ENCODE results near the gene ELAVL1. TPM values are rescaled to one million over a fixed set of nuclear protein-coding genes. Genes with fewer than 3 reads are reported as not detected.

The ELAVL1 gene
- total RNA-seq, 1 experiment from 2014 or later, result 87.2 TPM

DNA sequence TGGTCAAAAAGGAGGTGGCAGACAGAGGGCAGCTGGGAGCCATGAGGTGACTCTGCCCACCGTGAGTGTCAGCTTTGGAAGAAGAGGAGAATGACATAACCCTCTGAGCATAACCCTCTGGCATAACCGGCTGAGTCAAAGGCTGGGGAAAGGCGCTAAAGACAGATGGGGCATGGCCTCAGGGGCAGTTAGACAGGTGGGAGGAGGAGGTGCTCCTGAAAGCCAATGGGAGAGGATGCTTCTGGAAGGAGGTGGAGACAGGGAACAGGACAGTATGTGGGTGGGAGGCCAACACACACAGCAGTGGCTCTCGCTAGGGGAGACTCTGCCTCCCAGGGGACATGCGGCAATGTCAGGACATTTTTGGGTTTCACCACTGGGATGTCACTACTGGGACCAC, 17.1 kb downstream of the ELAVL1 start:
- ATAC-seq (no peak), DNase-seq (peak; percentile 80)
- Histone ChIP-seq H3K27me3 (ENCODE audit: low read length) (no peaks in the 10 kb centered on the region), H3K9ac (ENCODE audit: low read length) (peak overlapping the region; percentile 96), H3K36me3 (ENCODE audit: low read depth, low read length) (peaks cover 56% of the 10 kb centered on the region), H3F3A (ENCODE audit: low read length, unreplicated experiment) (peaks cover 12% of the 10 kb centered on the region), H3K27ac (ENCODE audit: low read length) (peak overlapping the region; percentile 100), H2AFZ (ENCODE audit: low read length) (no peak overlapping the region), H3K4me2 (ENCODE audit: low read length) (peak overlapping the region; percentile 80), H3K4me1 (ENCODE audit: insufficient read depth, low read length) (peaks cover 76% of the 10 kb centered on the region), H3K9me3 (ENCODE audit: low read length) (no peaks in the 10 kb centered on the region), H3K9me2 (replicated peaks; ENCODE audit: low read length) (no peaks in the 10 kb centered on the region), H4K20me1 (ENCODE audit: low read length) (peaks cover 13% of the 10 kb centered on the region; the same call in 1 of the 2 replicates), H3K4me3 (ENCODE audit: low read length) (no peak overlapping the region), H3K79me2 (ENCODE audit: low read length) (peaks cover 85% of the 10 kb centered on the region)
- ChIA-PET POLR2A (ENCODE audit: unreplicated experiment) (interaction anchor here (1.1 kb wide), 1 partner anchor 16 kb away, joined by 7 read pairs; no protein-coding TSS in a partner anchor), CTCF (interaction anchor here (1.9 kb wide), 1 partner anchor 14 kb away, joined by 10 read pairs; no protein-coding TSS in a partner anchor)
- TF ChIP-seq EZH2 (IDR thresholded peaks at IDR 0.05; ENCODE audit: low read length, unreplicated experiment), result no peak
- no peak for TF ChIP-seq EZH2phosphoT487 (IDR thresholded peaks at IDR 0.05; ENCODE audit: borderline replicate concordance, low read length)
- TF ChIP-seq, protein P1, sequence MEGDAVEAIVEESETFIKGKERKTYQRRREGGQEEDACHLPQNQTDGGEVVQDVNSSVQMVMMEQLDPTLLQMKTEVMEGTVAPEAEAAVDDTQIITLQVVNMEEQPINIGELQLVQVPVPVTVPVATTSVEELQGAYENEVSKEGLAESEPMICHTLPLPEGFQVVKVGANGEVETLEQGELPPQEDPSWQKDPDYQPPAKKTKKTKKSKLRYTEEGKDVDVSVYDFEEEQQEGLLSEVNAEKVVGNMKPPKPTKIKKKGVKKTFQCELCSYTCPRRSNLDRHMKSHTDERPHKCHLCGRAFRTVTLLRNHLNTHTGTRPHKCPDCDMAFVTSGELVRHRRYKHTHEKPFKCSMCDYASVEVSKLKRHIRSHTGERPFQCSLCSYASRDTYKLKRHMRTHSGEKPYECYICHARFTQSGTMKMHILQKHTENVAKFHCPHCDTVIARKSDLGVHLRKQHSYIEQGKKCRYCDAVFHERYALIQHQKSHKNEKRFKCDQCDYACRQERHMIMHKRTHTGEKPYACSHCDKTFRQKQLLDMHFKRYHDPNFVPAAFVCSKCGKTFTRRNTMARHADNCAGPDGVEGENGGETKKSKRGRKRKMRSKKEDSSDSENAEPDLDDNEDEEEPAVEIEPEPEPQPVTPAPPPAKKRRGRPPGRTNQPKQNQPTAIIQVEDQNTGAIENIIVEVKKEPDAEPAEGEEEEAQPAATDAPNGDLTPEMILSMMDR (conservative IDR thresholded peaks at IDR 0.05; ENCODE audit: low read depth, low read length), result no peak
- intact Hi-C loops (cut with micrococcal nuclease), result loop anchor here (5.0 kb wide), 1 partner anchor 46 kb away; the partner anchor contains the start of gene TIMM44
- BruUV-seq (replicated peaks), result no TSS peak

DNA sequence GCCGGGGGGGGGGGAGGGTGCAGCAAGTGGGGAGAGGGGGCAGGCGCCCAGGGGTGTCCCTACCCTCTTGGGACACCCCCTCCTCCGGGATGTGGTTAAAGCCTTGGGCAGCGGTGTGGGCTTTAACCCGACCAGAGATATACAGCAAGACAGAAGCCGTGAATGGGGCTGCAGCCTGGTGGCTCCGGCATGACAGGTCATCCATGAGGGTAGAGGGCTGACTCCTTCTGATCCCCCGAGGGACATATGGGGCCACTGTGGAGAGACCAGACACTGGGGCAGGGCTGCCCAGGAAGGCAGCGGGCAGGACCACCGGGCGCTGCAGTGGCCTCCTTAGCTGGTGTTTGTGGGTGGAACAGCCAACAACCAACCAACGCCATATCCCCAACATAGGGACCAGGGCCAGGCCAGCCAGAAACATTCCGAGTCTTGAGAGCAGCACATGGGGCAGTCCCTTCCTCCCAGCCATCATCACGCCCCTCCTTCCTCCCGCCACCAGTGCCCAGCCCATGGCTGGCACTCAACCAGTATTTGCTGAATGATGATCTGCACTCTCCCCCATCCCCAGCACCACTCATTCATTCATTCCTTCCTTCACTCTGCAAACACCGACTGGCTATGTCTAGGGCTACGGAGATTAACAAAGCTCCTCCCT, 18.2 kb downstream of the ELAVL1 start:
- peaks cover 8% of the 10 kb centered on the region for H3F3A ChIP-seq (ENCODE audit: low read length, unreplicated experiment)
- H3K4me1 ChIP-seq (ENCODE audit: insufficient read depth, low read length), result peaks cover 66% of the 10 kb centered on the region
- ChIA-PET CTCF (interaction anchor here (0.5 to 1.9 kb wide), 3 partner anchors 14 to 43 kb away, joined by 3 to 10 read pairs (median 3); no protein-coding TSS in a partner anchor), POLR2A (ENCODE audit: unreplicated experiment) (interaction anchor here (0.5 to 1.1 kb wide), 2 partner anchors 18 to 68 kb away, joined by 3 to 7 read pairs; no protein-coding TSS in a partner anchor)
- no peaks in the 10 kb centered on the region for H3K27me3 ChIP-seq (ENCODE audit: low read length)
- peaks cover 66% of the 10 kb centered on the region for H3K36me3 ChIP-seq (ENCODE audit: low read depth, low read length)
- H2AFZ ChIP-seq (ENCODE audit: low read length), result no peak overlapping the region
- peak overlapping the region; percentile 80 for H3K4me2 ChIP-seq (ENCODE audit: low read length)
- TF ChIP-seq EZH2 (IDR thresholded peaks at IDR 0.05; ENCODE audit: low read length, unreplicated experiment) (no peak), EZH2phosphoT487 (IDR thresholded peaks at IDR 0.05; ENCODE audit: borderline replicate concordance, low read length) (no peak)
- TF ChIP-seq, protein P1 (conservative IDR thresholded peaks at IDR 0.05; ENCODE audit: low read depth, low read length), result no peak
- peak; percentile 72 for ATAC-seq
- peak overlapping the region; percentile 37; the same call in 1 of the 2 replicates for H3K4me3 ChIP-seq (ENCODE audit: low read length)
- peaks cover 13% of the 10 kb centered on the region; the same call in 1 of the 2 replicates for H4K20me1 ChIP-seq (ENCODE audit: low read length)
- DNase-seq, result peak; percentile 96
- H3K9me3 ChIP-seq (ENCODE audit: low read length), result no peaks in the 10 kb centered on the region
- H3K79me2 ChIP-seq (ENCODE audit: low read length), result peaks cover 87% of the 10 kb centered on the region
- no TSS peak for BruUV-seq (replicated peaks)
- no peaks in the 10 kb centered on the region for H3K9me2 ChIP-seq (replicated peaks; ENCODE audit: low read length)
- peak overlapping the region; percentile 96 for H3K9ac ChIP-seq (ENCODE audit: low read length)
- intact Hi-C loops (cut with micrococcal nuclease), result loop anchor here (2.0 to 5.0 kb wide), 2 partner anchors 16 to 45 kb away; partner anchors contain the start of gene TIMM44
- H3K27ac ChIP-seq (ENCODE audit: low read length), result peak overlapping the region; percentile 100
